OCI-M2 (cell line): Measurements from ENCODE around the gene UBE2V1.
"Not testable (repeated sequence)": the region's sequence is repeated elsewhere in the genome, so short reads cannot be mapped to it uniquely, and the experiment has no call there.

Experiments used
- DNase-seq: peaks from one replicate; lab custom pipeline; 2025; ENCODE audit not compliant: unreplicated experiment; lab: John Stamatoyannopoulos, UW

The UBE2V1 gene

GRCh38 chr20:50115591-50116367 is 2.8 kb upstream of the UBE2V1 start:
- DNase-seq: peak; percentile 83

GRCh38 chr20:50115041-50115512 is 2.1 kb upstream of the UBE2V1 start:
- DNase-seq: no peak

GRCh38 chr20:50113420-50114224 is 672 bp upstream of the UBE2V1 start:
- no peak for DNase-seq

GRCh38 chr20:50111829-50112495 is 988 bp downstream of the UBE2V1 start:
- DNase-seq: no peak

- DNase-seq: peak; percentile 81
Observed at GRCh38 chr20:50111120-50111828, 1.7 kb downstream of the UBE2V1 start.

GRCh38 chr20:50110141-50111047 is 2.6 kb downstream of the UBE2V1 start:
- no peak for DNase-seq

GRCh38 chr20:50108556-50109235 is 4.3 kb downstream of the UBE2V1 start:
- no peak for DNase-seq

GRCh38 chr20:50107796-50108331 is 5.1 kb downstream of the UBE2V1 start:
- DNase-seq: no peak

- DNase-seq: no peak
Observed at GRCh38 chr20:50107086-50107660, 5.8 kb downstream of the UBE2V1 start.

- not testable (repeated sequence) for DNase-seq
Observed at GRCh38 chr20:50106669-50107068, 6.3 kb downstream of the UBE2V1 start.

- not testable (repeated sequence) for DNase-seq
Observed at GRCh38 chr20:50103464-50104107, 9.4 kb downstream of the UBE2V1 start.

GRCh38 chr20:50102551-50102950 is 10.4 kb downstream of the UBE2V1 start:
- not testable (repeated sequence) for DNase-seq

- DNase-seq: no peak
Observed at GRCh38 chr20:50101887-50102286, 11.1 kb downstream of the UBE2V1 start.

- no peak for DNase-seq
Observed at GRCh38 chr20:50101281-50101680, 11.7 kb downstream of the UBE2V1 start.

GRCh38 chr20:50100552-50100951 is 12.4 kb downstream of the UBE2V1 start:
- DNase-seq: no peak

GRCh38 chr20:50099565-50099991 is 13.4 kb downstream of the UBE2V1 start:
- DNase-seq: no peak

GRCh38 chr20:50099113-50099512 is 13.8 kb downstream of the UBE2V1 start:
- DNase-seq: no peak

- DNase-seq: no peak
Observed at GRCh38 chr20:50098259-50098658, 14.7 kb downstream of the UBE2V1 start.
